NCI-H774 (cell line): ENCODE results near the gene ABCC1.
A peak's percentile ranks its signal among the peaks of the same experiment; 100 is the strongest.
"Not testable (repeated sequence)": the region's sequence is repeated elsewhere in the genome, so short reads cannot be mapped to it uniquely, and the experiment has no call there.

Experiments used
- DNase-seq: peaks from one replicate; lab custom pipeline; 2025; lab: John Stamatoyannopoulos, UW

The ABCC1 gene

GRCh38 chr16:15949210-15950160, at the start of gene ABCC1:
TSS of gene ABCC1 (plus strand) at chr16:15949616. CDS start at chr16:15949752, 136 bp downstream.
- DNase-seq: peak; percentile 31

- no peak for DNase-seq
Observed at GRCh38 chr16:15900357-15900756, 49.1 kb upstream of the ABCC1 start.

- no peak for DNase-seq
Observed at GRCh38 chr16:15900901-15901500, 48.4 kb upstream of the ABCC1 start.

- DNase-seq: no peak
Observed at GRCh38 chr16:15903960-15904359, 45.5 kb upstream of the ABCC1 start.

- DNase-seq: no peak
Observed at GRCh38 chr16:15906439-15906838, 43.0 kb upstream of the ABCC1 start.

- DNase-seq: peak; percentile 88
Observed at GRCh38 chr16:15907863-15908478, 41.4 kb upstream of the ABCC1 start.

- DNase-seq: no peak
Observed at GRCh38 chr16:15911198-15911597, 38.2 kb upstream of the ABCC1 start.

GRCh38 chr16:15913046-15913698, 36.2 kb upstream of the ABCC1 start:
- no peak for DNase-seq

- no peak for DNase-seq
Observed at GRCh38 chr16:15915555-15916081, 33.8 kb upstream of the ABCC1 start.

GRCh38 chr16:15916323-15916722, 33.1 kb upstream of the ABCC1 start:
- DNase-seq: no peak

- not testable (repeated sequence) for DNase-seq
Observed at GRCh38 chr16:15918314-15918713, 31.1 kb upstream of the ABCC1 start.

GRCh38 chr16:15919331-15919730, 30.1 kb upstream of the ABCC1 start:
- DNase-seq: no peak

GRCh38 chr16:15924996-15925395, 24.4 kb upstream of the ABCC1 start:
- DNase-seq: no peak

GRCh38 chr16:15925631-15926030, 23.8 kb upstream of the ABCC1 start:
- DNase-seq: no peak

GRCh38 chr16:15928261-15929104, 20.9 kb upstream of the ABCC1 start:
- no peak for DNase-seq

GRCh38 chr16:15932939-15933338, 16.5 kb upstream of the ABCC1 start:
- no peak for DNase-seq

GRCh38 chr16:15933781-15934180, 15.6 kb upstream of the ABCC1 start:
- DNase-seq: no peak

- DNase-seq: no peak
Observed at GRCh38 chr16:15934991-15935390, 14.4 kb upstream of the ABCC1 start.

GRCh38 chr16:15936809-15937208, 12.6 kb upstream of the ABCC1 start:
- not testable (repeated sequence) for DNase-seq

GRCh38 chr16:15942931-15943690, 6.3 kb upstream of the ABCC1 start:
- no peak for DNase-seq
